GM18858 (cell line): ENCODE data around the gene ADIPOQ.
"Not testable (repeated sequence)": the region's sequence is repeated elsewhere in the genome, so short reads cannot be mapped to it uniquely, and the experiment has no call there.

Experiments
- ATAC-seq: cut with Tn5 transposase; IDR thresholded peaks from one replicate; pipeline ENCODE4 v1.9.1; 2021; ENCODE audit not compliant: unreplicated experiment

The ADIPOQ gene

GRCh38 chr3:186870421-186871201, 28.1 kb downstream of the ADIPOQ start:
- ATAC-seq: no peak

DNA sequence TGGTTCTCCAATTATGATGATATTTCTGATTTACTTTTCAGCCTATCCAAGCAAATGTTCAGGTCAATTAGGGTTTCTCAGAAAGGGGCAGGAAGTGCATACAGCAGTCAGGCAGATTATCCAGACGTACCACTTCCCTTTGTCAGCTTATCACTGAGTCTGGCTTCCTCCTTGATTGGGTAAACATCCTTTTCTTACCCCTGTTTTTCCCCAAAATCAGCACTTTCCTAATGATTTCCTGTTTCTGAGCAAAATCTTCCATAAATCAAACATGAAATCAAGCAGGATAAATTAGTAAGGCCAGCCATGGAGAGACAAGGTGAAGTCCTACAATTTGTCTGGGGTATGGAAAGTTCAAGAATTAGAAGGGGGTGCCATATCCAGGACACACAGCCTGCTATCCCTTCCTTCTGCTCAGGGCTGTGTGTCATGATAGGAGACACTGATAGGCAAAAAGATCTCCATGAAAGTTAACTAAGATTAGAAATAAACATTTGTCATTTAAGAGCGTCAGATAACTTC, 29.0 kb downstream of the ADIPOQ start:
- no peak for ATAC-seq

GRCh38 chr3:186873796-186874195, 31.3 kb downstream of the ADIPOQ start:
- not testable (repeated sequence) for ATAC-seq

DNA sequence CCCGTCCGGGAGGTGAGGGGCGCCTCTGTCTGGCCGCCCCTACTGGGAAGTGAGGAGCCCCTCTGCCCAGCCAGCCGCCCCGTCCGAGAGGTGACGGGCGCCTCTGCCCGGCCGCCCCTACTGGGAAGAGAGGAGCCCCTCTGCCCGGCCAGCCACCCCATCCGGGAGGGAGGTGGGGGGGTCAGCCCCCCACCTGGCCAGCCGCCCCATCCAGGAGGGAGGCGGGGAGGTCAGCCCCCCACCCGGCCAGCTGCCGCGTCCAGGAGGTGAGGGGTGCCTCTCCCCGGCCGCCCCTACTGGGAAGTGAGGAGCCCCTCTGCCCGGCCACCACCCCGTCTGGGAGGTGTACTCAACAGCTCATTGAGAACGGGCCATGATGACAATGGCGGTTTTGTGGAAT, 31.7 kb downstream of the ADIPOQ start:
- not testable (repeated sequence) for ATAC-seq

- ATAC-seq: not testable (repeated sequence)
Observed at GRCh38 chr3:186874841-186875240, 32.3 kb downstream of the ADIPOQ start.

- no peak for ATAC-seq
Observed at GRCh38 chr3:186875708-186876107, 33.2 kb downstream of the ADIPOQ start.

- no peak for ATAC-seq
Observed at GRCh38 chr3:186879781-186880180, 37.3 kb downstream of the ADIPOQ start.

GRCh38 chr3:186880406-186880805, 37.9 kb downstream of the ADIPOQ start:
- no peak for ATAC-seq

DNA sequence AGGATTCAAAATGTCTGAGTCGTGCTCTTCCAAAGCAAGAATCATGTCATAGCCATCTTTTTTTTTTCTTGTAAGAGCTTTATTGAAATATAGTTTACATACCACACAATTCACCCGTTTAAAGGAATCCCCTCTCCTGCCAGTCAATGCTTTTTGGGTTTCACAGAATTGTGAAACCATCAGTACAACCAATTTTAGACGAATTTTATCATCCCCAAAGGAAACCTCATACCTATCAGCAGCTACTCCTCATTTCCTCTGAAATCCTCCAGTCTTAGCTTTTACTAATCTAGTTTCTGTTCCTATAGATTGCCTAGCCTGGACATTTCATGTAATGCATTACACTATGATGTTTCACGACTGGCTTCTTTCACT, 39.6 kb downstream of the ADIPOQ start:
- ATAC-seq: no peak

DNA sequence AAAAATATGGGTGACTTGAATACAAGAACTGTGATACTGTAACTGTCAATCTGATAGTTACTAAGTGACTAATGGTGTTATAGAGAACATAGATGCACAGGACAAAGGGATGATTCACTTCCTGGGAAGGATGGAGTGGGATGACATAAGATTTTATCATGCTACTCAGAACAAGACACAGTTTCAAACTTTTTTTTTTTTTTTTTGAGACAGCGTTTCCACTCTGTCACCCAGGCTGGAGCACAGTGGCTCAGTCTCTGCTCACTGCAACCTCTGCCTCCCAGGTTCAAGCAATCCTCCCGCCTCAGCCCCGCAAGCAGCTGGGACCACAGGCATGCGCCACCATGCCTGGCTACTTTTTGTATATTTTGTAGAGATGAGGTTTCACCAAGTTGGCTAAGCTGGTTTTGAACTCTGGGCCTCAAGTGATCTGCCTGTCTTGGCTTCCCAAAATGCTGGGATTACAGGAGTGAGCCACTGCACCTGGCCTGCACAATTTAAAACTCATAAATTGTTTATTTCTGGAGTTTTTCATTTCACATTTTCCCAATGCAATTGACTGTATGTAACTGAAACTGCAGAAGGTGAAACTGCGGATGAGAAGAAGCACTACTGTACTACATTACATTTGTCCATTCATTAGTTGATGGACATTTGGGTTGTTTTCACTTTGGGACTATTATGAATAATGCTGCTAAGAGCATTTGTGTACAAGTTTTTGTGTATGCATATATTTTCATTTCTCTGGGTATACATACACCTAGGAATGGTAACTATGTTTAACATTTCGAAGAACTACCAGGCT, 40.6 kb downstream of the ADIPOQ start:
- ATAC-seq: no peak

GRCh38 chr3:186883686-186884058, 41.2 kb downstream of the ADIPOQ start:
- ATAC-seq: no peak

GRCh38 chr3:186884868-186885267, 42.4 kb downstream of the ADIPOQ start:
- not testable (repeated sequence) for ATAC-seq

DNA sequence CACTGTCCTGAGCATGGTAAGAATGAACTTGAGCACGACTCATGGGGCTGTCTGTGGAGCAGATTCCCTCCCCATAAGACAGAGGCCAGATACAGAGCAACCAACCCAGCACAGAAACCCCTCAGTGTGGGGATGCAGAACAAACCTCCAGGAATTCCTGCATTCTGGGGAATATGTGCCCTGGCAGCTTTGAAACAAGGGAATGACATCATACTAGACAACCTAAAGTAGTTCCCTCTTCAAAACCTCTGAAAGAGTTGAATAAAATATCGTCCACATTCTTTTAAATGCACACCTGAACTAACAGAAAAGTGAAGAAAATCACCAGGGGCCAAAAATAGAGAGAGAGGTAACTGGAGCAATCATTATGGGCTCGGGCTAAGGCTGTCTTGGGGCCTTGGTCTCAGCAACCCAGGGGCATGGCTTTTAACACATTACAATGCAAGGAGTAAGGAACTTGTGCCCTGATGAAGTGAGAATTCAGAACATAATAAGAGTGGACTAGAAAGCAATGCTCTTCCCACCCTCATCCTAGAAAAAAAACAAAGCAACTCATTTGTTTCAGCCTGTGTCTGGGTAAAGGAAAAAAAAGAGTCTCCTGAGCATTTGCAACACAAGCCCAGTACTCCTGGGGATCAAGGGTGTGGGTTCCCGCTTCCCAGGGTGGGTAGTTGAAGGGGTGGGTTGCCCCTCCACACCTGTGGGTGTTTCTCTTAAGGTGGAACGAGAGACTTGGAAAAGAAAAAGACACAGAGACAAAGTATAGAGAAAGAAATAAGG, 43.9 kb downstream of the ADIPOQ start:
- no peak for ATAC-seq

- not testable (repeated sequence) for ATAC-seq
Observed at GRCh38 chr3:186887507-186887938, 45.0 kb downstream of the ADIPOQ start.

DNA sequence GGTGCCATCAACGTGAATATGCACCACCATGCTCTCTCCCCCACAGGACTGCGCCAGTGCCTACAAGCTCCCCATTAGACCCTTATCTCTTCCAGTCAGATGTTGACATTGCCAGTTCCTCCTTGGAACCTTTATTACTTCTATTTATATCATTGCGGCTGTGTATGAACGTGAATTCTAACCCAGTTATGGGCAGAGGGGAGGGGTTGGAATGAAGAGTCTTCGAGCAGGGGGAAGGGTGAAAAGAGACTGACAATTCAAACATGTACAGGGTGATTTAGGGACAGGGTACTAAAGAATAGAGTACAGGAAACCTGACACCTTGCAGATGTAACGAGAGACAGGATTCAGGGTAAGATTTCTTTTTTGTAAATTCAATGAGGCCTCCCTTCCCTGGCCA, 46.1 kb downstream of the ADIPOQ start:
- no peak for ATAC-seq

DNA sequence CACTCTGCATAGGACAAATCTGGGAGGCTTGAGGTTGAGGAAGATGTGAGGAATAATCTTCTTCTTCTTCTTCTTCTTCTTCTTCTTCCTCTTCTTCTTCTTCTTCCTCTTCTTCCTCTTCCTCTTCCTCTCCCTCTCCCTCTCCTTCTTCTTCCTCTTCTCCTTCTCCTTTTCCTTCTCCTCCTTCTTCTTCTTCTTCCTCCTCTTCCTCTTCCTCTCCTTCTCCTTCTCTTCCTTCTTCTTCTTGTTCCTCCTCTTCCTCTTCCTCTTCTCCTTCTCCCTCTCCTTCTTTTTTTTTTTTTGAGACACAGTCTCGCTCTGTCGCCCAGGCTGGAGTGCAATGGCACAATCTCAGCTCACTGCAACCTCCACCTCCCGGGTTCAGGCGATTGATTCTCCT, 47.2 kb downstream of the ADIPOQ start:
- not testable (repeated sequence) for ATAC-seq

GRCh38 chr3:186890911-186891310, 48.4 kb downstream of the ADIPOQ start:
- ATAC-seq: no peak

- ATAC-seq: not testable (repeated sequence)
Observed at GRCh38 chr3:186893071-186893470, 50.6 kb downstream of the ADIPOQ start.

DNA sequence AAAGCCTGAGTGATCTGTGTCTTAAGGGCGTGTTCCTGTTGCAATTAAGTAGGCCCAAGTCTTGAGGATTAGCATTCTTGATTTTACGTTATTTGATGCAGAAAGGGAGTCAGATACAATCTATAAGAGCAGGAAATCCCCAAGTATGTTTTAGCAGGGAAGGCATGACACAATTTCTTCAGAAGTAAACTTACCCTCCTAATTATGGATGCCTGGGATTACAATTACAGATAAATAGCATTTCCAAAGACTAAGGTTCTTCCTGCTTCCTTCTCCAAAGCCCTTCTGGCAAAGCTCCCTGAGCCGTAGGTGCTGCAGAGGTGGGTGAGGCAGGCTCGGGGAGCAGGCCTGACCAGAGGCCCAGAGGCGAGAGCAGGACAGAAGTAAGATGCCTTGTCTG, 52.9 kb downstream of the ADIPOQ start:
- ATAC-seq: no peak

DNA sequence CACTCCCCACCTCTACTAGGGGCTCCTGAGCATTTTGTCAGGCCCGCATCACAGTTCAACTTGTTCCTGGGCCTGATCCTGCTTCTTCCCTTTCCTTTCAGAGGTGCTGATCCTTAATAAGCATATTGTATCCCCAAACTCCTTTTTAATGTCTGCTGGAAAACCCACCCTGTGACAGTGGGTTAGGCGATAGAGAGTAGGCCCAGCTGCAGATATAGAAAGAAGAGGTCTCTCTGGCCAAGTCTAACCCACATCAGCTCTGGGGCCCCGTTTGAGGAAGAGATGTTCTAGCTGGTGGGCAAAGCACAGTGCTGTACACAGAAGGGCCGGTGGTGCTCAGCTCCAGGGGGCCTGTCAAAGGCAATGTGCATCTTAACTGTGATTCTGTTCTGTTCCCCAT, 53.5 kb downstream of the ADIPOQ start:
- ATAC-seq: no peak

- ATAC-seq: no peak
Observed at GRCh38 chr3:186896875-186897274, 54.4 kb downstream of the ADIPOQ start.
